ENCODE measurements around the gene NCBP2L. TPM values are rescaled to one million over a fixed set of nuclear protein-coding genes. Genes with fewer than 3 reads are reported as not detected.

Gene NCBP2L
- total and polyA plus RNA-seq, 4 donors, result 0.02 to 0.24 (median 0.08) TPM; not detected in 1

- Histone ChIP-seq H3K9me3 (ENCODE audit: control insufficient read depth in 4 of 4, low read length in 3 of 4) (no peaks in the 10 kb centered on the region), H3K4me3 (ENCODE audit: low read depth in 1 of 3, low read length in 3 of 3) (peak overlapping the region in 1 of 3 donors; percentile 66), H3K27me3 (ENCODE audit: control insufficient read depth in 4 of 4, insufficient read depth in 4 of 4, low read length in 3 of 4) (no peaks in the 10 kb centered on the region), H3K36me3 (ENCODE audit: control insufficient read depth in 4 of 4, insufficient read depth in 3 of 4, low read depth in 1 of 4, low read length in 3 of 4) (no peaks in the 10 kb centered on the region), H3K27ac (ENCODE audit: low read depth in 1 of 2, low read length in 2 of 2) (no peak overlapping the region), H3K9ac (ENCODE audit: low read depth in 1 of 2, low read length in 2 of 2) (peak overlapping the region in 1 of 2 donors; percentile 42), H3K4me1 (ENCODE audit: control insufficient read depth in 4 of 4, insufficient read depth in 4 of 4, low read length in 3 of 4) (peaks cover 2 to 25% (median 12%) of the 10 kb centered on the region in 4 donors)
- TF ChIP-seq HNF4A (conservative IDR thresholded peaks at IDR 0.05), result peak in 1 of 2 donors; percentile 33
- TF ChIP-seq GABPA (IDR thresholded peaks at IDR 0.05 in 1 of 2, conservative IDR thresholded peaks at IDR 0.05 in 1 of 2), result no peak
- TF ChIP-seq HNF4G (IDR thresholded peaks at IDR 0.05), result no peak
- TF ChIP-seq CTCF (IDR thresholded peaks at IDR 0.05; ENCODE audit: low read depth, low read length, missing input control), result peak; percentile 86
- TF ChIP-seq JUND (IDR thresholded peaks at IDR 0.05), result no peak
- no peak for TF ChIP-seq SP1 (IDR thresholded peaks at IDR 0.05)
- no peak for TF ChIP-seq ATF3 (IDR thresholded peaks at IDR 0.05)
- no peak for TF ChIP-seq NR2F2 (IDR thresholded peaks at IDR 0.05)
- TF ChIP-seq FOXA1 (IDR thresholded peaks at IDR 0.05), result no peak
- TF ChIP-seq ZBTB33 (IDR thresholded peaks at IDR 0.05), result no peak
- peak; percentile 85 to 87 for TF ChIP-seq EGR1 (IDR thresholded peaks at IDR 0.05; ENCODE audit: low read depth in 2 of 2)
- TF ChIP-seq REST (IDR thresholded peaks at IDR 0.05), result no peak
- peak; percentile 93 to 97 for TF ChIP-seq RAD21 (IDR thresholded peaks at IDR 0.05)
- peak in 1 of 2 donors; percentile 12 for TF ChIP-seq RXRA (IDR thresholded peaks at IDR 0.05)
- no peak for TF ChIP-seq FOXA2 (IDR thresholded peaks at IDR 0.05)
- TF ChIP-seq MAX (IDR thresholded peaks at IDR 0.05), result no peak
- no peak for TF ChIP-seq YY1 (IDR thresholded peaks at IDR 0.05)
- no peak for TF ChIP-seq TAF1 (conservative IDR thresholded peaks at IDR 0.05)
- DNase-seq (ENCODE audit: low spot score), result peak; percentile 39
- WGBS, result 5% methylated on average over 20 of the region's 20 CpGs
These were observed 641 bp upstream of the NCBP2L start for GRCh38 chrX:107776649-107777535.

All from liver (tissue), 9 donors.